Activated CD4-positive, alpha-beta T cell treated with anti-CD3 and anti-CD28 coated beads for 36 hours (primary cell): ENCODE data around the gene DNM2. TPM values are rescaled to one million over a fixed set of nuclear protein-coding genes. Genes with fewer than 3 reads are reported as not detected.

Source experiments
- ATAC-seq: fragments of 200-7000 bp; cut with Tn5 transposase; one replicate; pipeline ENCODE4 v1.10.0; 2021; ENCODE audit warnings: mild to moderate bottlenecking, moderate library complexity
- CTCF ChIA-PET: fragments of 350-600 bp; sonication (Branson Sonifier 250); formaldehyde crosslinking; loops from one replicate; lab custom pipeline; 2021; ENCODE audit warnings: antibody characterized with exemption; lab: Charles Lee
- POLR2A ChIA-PET: fragments of 350-600 bp; sonication (Branson Sonifier 250); formaldehyde crosslinking; loops from one replicate; lab custom pipeline; 2021; ENCODE audit warnings: antibody characterized with exemption, inconsistent platforms; lab: Charles Lee
- DNase-seq: peaks from one replicate; pipeline ENCODE4 v3.0.0-alpha.2; 2020
- H3K27ac Mint-ChIP-seq: one replicate; pipeline ENCODE4 v1.8.0; 2021; ENCODE audit warnings: mixed read lengths
- H3K27me3 Mint-ChIP-seq: one replicate; pipeline ENCODE4 v1.8.0; 2021; ENCODE audit warnings: mixed read lengths
- H3K36me3 Mint-ChIP-seq: one replicate; pipeline ENCODE4 v1.8.0; 2021; ENCODE audit warnings: low read depth, mixed read lengths
- H3K4me1 Mint-ChIP-seq: one replicate; pipeline ENCODE4 v1.8.0; 2021; ENCODE audit warnings: mixed read lengths
- H3K4me3 Mint-ChIP-seq: one replicate; pipeline ENCODE4 v1.8.0; 2021; ENCODE audit warnings: mild to moderate bottlenecking, moderate library complexity, mixed read lengths
- H3K9me3 Mint-ChIP-seq: one replicate; pipeline ENCODE4 v1.8.0; 2021; ENCODE audit warnings: low read depth, mixed read lengths
- intact Hi-C, 2 experiments: fragments of 100-400 bp; cut with DNase I in 1 of 2; cut with micrococcal nuclease in 1 of 2; formaldehyde crosslinking; loops; one replicate each; pipeline versions ENCODE4 v1.14.2 to v1.15.1; 2022 to 2024; cut with DNase I, micrococcal nuclease
- total RNA-seq, 2 experiments: library from RNA; stranded (reverse); gene quantifications; one replicate each; pipeline ENCODE4 v1.2.3, GENCODE V29; 2021

Gene DNM2
- total RNA-seq, 2 experiments from 2014 or later = 167 to 185 TPM

GRCh38 chr19:10762656-10763055 is 44.8 kb downstream of the DNM2 start:
- ChIA-PET CTCF (interaction anchor here (0.6 to 1.7 kb wide), 4 partner anchors 45 to 61 kb away, joined by 3 to 10 read pairs (median 4); partner anchors contain the start of genes DNM2 and QTRT1), POLR2A (no interaction called here)
- Mint-ChIP-seq H3K27ac (peak overlapping the region; percentile 89), H3K4me1 (peaks cover 65% of the 10 kb centered on the region), H3K4me3 (no peak overlapping the region), H3K36me3 (peaks cover 31% of the 10 kb centered on the region), H3K9me3 (peaks cover 3% of the 10 kb centered on the region), H3K27me3 (no peaks in the 10 kb centered on the region)
- DNase-seq (peak; percentile 46), ATAC-seq (no peak)
- intact Hi-C loops = no loop called here

- CTCF ChIA-PET = interaction anchor here (0.9 kb wide), 1 partner anchor 62 kb away, joined by 3 read pairs; the partner anchor contains the start of gene QTRT1
- Mint-ChIP-seq H3K4me1 (peaks cover 62% of the 10 kb centered on the region), H3K27me3 (no peaks in the 10 kb centered on the region), H3K4me3 (no peak overlapping the region), H3K36me3 (peaks cover 31% of the 10 kb centered on the region), H3K27ac (peak overlapping the region; percentile 89), H3K9me3 (peaks cover 3% of the 10 kb centered on the region)
- ATAC-seq (no peak), DNase-seq (no peak)
- intact Hi-C loops = no loop called here
- POLR2A ChIA-PET = no interaction called here
Observed at GRCh38 chr19:10763411-10763810, 45.5 kb downstream of the DNM2 start.

- Mint-ChIP-seq H3K9me3 (peaks cover under 1% of the 10 kb centered on the region), H3K27me3 (no peaks in the 10 kb centered on the region), H3K4me1 (peaks cover 59% of the 10 kb centered on the region), H3K36me3 (peaks cover 29% of the 10 kb centered on the region), H3K4me3 (no peak overlapping the region), H3K27ac (peak overlapping the region; percentile 89)
- ChIA-PET POLR2A (no interaction called here), CTCF (interaction anchor here (0.7 kb wide), 1 partner anchor 75 kb away, joined by 3 read pairs; no protein-coding TSS in a partner anchor)
- DNase-seq = no peak
- intact Hi-C loops = no loop called here
- no peak for ATAC-seq
Observed at GRCh38 chr19:10763828-10764339, 46.0 kb downstream of the DNM2 start.

- H3K4me1 Mint-ChIP-seq = peaks cover 56% of the 10 kb centered on the region
- H3K27me3 Mint-ChIP-seq = no peaks in the 10 kb centered on the region
- ATAC-seq (no peak), DNase-seq (no peak)
- intact Hi-C loops = no loop called here
- H3K4me3 Mint-ChIP-seq = no peak overlapping the region
- POLR2A ChIA-PET = no interaction called here
- H3K9me3 Mint-ChIP-seq = no peaks in the 10 kb centered on the region
- peaks cover 26% of the 10 kb centered on the region for H3K36me3 Mint-ChIP-seq
- CTCF ChIA-PET = interaction anchor here (0.7 kb wide), 1 partner anchor 75 kb away, joined by 3 read pairs; no protein-coding TSS in a partner anchor
- H3K27ac Mint-ChIP-seq = peak overlapping the region; percentile 69
Observed at GRCh38 chr19:10764340-10764894, 46.5 kb downstream of the DNM2 start.

- no peak overlapping the region for H3K4me3 Mint-ChIP-seq
- ATAC-seq (no peak), DNase-seq (no peak)
- peaks cover 45% of the 10 kb centered on the region for H3K4me1 Mint-ChIP-seq
- intact Hi-C loops = no loop called here
- no peak overlapping the region for H3K27ac Mint-ChIP-seq
- ChIA-PET POLR2A (no interaction called here), CTCF (interaction anchor here (0.6 to 1.2 kb wide), 5 partner anchors 15 to 336 kb away, joined by 3 to 5 read pairs (median 3); partner anchors contain the start of gene DNM2)
- no peaks in the 10 kb centered on the region for H3K27me3 Mint-ChIP-seq
- no peaks in the 10 kb centered on the region for H3K9me3 Mint-ChIP-seq
- H3K36me3 Mint-ChIP-seq = peaks cover 22% of the 10 kb centered on the region
Observed at GRCh38 chr19:10766049-10766623, 48.3 kb downstream of the DNM2 start.

GRCh38 chr19:10766671-10767201 is 48.9 kb downstream of the DNM2 start:
- no peaks in the 10 kb centered on the region for H3K9me3 Mint-ChIP-seq
- intact Hi-C loops = no loop called here
- ATAC-seq = no peak

GRCh38 chr19:10767726-10768125 is 49.8 kb downstream of the DNM2 start:
- H3K36me3 Mint-ChIP-seq = peaks cover 15% of the 10 kb centered on the region
- ChIA-PET POLR2A (no interaction called here), CTCF (interaction anchor here (0.6 to 1.2 kb wide), 3 partner anchors 50 to 277 kb away, joined by 3 to 5 read pairs (median 4); partner anchors contain the start of gene DNM2)
- intact Hi-C loops = no loop called here
- H3K9me3 Mint-ChIP-seq = no peaks in the 10 kb centered on the region
- H3K27me3 Mint-ChIP-seq = no peaks in the 10 kb centered on the region
- no peak overlapping the region for H3K27ac Mint-ChIP-seq
- ATAC-seq = no peak
- no peak for DNase-seq
- H3K4me3 Mint-ChIP-seq = no peak overlapping the region
- H3K4me1 Mint-ChIP-seq = peaks cover 29% of the 10 kb centered on the region

More at GRCh38 chr19:10766671-10767201, 48.9 kb downstream of the DNM2 start:
- H3K4me1 Mint-ChIP-seq = peaks cover 39% of the 10 kb centered on the region
- H3K36me3 Mint-ChIP-seq = peaks cover 20% of the 10 kb centered on the region
- H3K4me3 Mint-ChIP-seq = no peak overlapping the region
- no peak overlapping the region for H3K27ac Mint-ChIP-seq
- POLR2A ChIA-PET = no interaction called here
- DNase-seq = no peak
- CTCF ChIA-PET = interaction anchor here (0.6 to 1.2 kb wide), 4 partner anchors 15 to 337 kb away, joined by 3 to 5 read pairs (median 3); partner anchors contain the start of gene DNM2
- no peaks in the 10 kb centered on the region for H3K27me3 Mint-ChIP-seq

GRCh38 chr19:10768369-10768768 is 50.5 kb downstream of the DNM2 start:
- Mint-ChIP-seq H3K9me3 (no peaks in the 10 kb centered on the region), H3K4me3 (no peak overlapping the region), H3K4me1 (peaks cover 23% of the 10 kb centered on the region), H3K27me3 (no peaks in the 10 kb centered on the region), H3K27ac (no peak overlapping the region), H3K36me3 (peaks cover 13% of the 10 kb centered on the region)
- DNase-seq (no peak), ATAC-seq (no peak)
- ChIA-PET POLR2A (no interaction called here), CTCF (interaction anchor here (0.6 to 1.6 kb wide), 5 partner anchors 51 to 277 kb away, joined by 3 to 11 read pairs (median 3); partner anchors contain the start of gene DNM2)
- intact Hi-C loops = no loop called here

GRCh38 chr19:10768936-10769335 is 51.1 kb downstream of the DNM2 start:
- Mint-ChIP-seq H3K4me3 (no peak overlapping the region), H3K27me3 (no peaks in the 10 kb centered on the region), H3K4me1 (peaks cover 21% of the 10 kb centered on the region), H3K36me3 (peaks cover 13% of the 10 kb centered on the region), H3K9me3 (no peaks in the 10 kb centered on the region), H3K27ac (peak overlapping the region; percentile 45)
- intact Hi-C loops = no loop called here
- CTCF ChIA-PET = interaction anchor here (0.8 to 2.3 kb wide), 5 partner anchors 9 to 188 kb away, joined by 3 to 12 read pairs (median 4); partner anchors contain the start of gene DNM2
- ATAC-seq (no peak), DNase-seq (no peak)
- POLR2A ChIA-PET = interaction anchor here (0.6 kb wide), 1 partner anchor 37 kb away, joined by 10 read pairs; no protein-coding TSS in a partner anchor

- CTCF ChIA-PET = interaction anchor here (0.7 to 2.3 kb wide), 7 partner anchors 8 to 189 kb away, joined by 3 to 12 read pairs (median 3); partner anchors contain the start of gene DNM2
- peak overlapping the region; percentile 13 for H3K27ac Mint-ChIP-seq
- DNase-seq = peak; percentile 28
Observed at GRCh38 chr19:10769533-10770491, 51.9 kb downstream of the DNM2 start.

More at GRCh38 chr19:10769533-10770491, 51.9 kb downstream of the DNM2 start:
- Mint-ChIP-seq H3K4me3 (no peak overlapping the region), H3K4me1 (peaks cover 17% of the 10 kb centered on the region), H3K36me3 (peaks cover 15% of the 10 kb centered on the region), H3K27me3 (no peaks in the 10 kb centered on the region), H3K9me3 (no peaks in the 10 kb centered on the region)
- POLR2A ChIA-PET = interaction anchor here (0.6 kb wide), 1 partner anchor 38 kb away, joined by 10 read pairs; no protein-coding TSS in a partner anchor
- intact Hi-C loops = loop anchor here in 1 of 2 experiments (1.0 kb wide), 1 partner anchor 53 kb away; no protein-coding TSS in a partner anchor
- no peak for ATAC-seq
